Fibroblast of lung (primary cell): Measurements from ENCODE around the gene USP24.

Source experiments
- CTCF ChIP-seq, 2 donors: IDR thresholded peaks in 1 of 2; conservative IDR thresholded peaks in 1 of 2; 1 replicate in 1 of 2; 2 replicates in 1 of 2; pipeline ENCODE4 v1.5.1; 2011 to 2012; ENCODE audit warnings: low read length in 2 of 2, control low read depth in 1 of 2, inconsistent platforms in 1 of 2, low read depth in 1 of 2, mild to moderate bottlenecking in 1 of 2
- EZH2 ChIP-seq: IDR thresholded peaks from 2 replicates; pipeline ENCODE4 v1.5.1; 2012; ENCODE audit warnings: low read length, control low read depth, mild to moderate bottlenecking; ENCODE audit errors: missing control alignments

GRCh38 chr1:55071477-55071876 lies 143.7 kb downstream of the USP24 start:
- TF ChIP-seq CTCF (conservative IDR thresholded peaks at IDR 0.05 in 1 of 2, IDR thresholded peaks at IDR 0.05 in 1 of 2; ENCODE audit: low read depth in 1 of 2, low read length in 2 of 2) (peak; percentile 51 to 66), EZH2 (no peak)
